OCI-LY1 (cell line): ENCODE results near the gene CRTAC1.

Source experiments
- EZH2 ChIP-seq: fragments of 200-600 bp; sonication (generic), shearing (Covaris generic); IDR thresholded peaks from 2 replicates; pipeline ENCODE4 v1.8.0; 2017; ENCODE audit warnings: borderline replicate concordance, mixed run types, mild to moderate bottlenecking, antibody characterized with exemption, low read length, moderate library complexity, mixed read lengths
- TF ChIP-seq, protein P1 (sequence below): fragments of 200-600 bp; sonication (generic), shearing (Covaris generic); IDR thresholded peaks from 2 replicates; pipeline ENCODE4 v1.5.1; 2017; ENCODE audit warnings: mild to moderate bottlenecking, antibody characterized with exemption, low read length, moderate library complexity, mixed read lengths

DNA sequence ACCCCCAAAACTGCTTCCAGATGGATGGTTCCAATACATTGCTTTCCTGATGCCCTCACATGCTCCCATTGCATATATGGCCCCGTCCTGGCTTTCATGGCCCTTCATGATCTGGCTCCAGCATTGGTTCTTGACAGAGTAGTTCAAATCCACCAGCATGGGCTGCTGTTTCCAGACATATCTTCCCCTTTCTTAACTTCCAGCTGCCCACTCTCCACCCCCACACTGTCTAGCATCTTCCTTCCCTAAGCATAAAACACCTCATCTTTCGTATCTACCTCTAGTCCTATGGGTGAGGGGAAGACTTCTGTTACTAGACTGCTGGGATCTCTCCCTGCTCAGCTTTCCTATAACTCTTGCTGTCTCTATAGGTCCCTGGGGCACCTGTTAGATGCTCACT is 194.0 kb downstream of the CRTAC1 start:
- no peak for TF ChIP-seq EZH2
- TF ChIP-seq, protein P1, sequence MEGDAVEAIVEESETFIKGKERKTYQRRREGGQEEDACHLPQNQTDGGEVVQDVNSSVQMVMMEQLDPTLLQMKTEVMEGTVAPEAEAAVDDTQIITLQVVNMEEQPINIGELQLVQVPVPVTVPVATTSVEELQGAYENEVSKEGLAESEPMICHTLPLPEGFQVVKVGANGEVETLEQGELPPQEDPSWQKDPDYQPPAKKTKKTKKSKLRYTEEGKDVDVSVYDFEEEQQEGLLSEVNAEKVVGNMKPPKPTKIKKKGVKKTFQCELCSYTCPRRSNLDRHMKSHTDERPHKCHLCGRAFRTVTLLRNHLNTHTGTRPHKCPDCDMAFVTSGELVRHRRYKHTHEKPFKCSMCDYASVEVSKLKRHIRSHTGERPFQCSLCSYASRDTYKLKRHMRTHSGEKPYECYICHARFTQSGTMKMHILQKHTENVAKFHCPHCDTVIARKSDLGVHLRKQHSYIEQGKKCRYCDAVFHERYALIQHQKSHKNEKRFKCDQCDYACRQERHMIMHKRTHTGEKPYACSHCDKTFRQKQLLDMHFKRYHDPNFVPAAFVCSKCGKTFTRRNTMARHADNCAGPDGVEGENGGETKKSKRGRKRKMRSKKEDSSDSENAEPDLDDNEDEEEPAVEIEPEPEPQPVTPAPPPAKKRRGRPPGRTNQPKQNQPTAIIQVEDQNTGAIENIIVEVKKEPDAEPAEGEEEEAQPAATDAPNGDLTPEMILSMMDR = no peak
